PC-9 (cell line): ENCODE measurements around the gene MAN1C1. TPM values are rescaled to one million over a fixed set of nuclear protein-coding genes. Genes with fewer than 3 reads are reported as not detected.

Source experiments
- BruUV-seq: library from RNA; stranded (reverse); fragments of 400-500 nt; replicated peaks from 2 replicates; lab custom pipeline; 2021; lab: Mats Ljungman, UMichigan
- CTCF ChIA-PET: fragments of 300-600 bp; sonication (Branson Sonifier 250); formaldehyde crosslinking; loops from one replicate; lab custom pipeline; 2022; ENCODE audit warnings: antibody characterized with exemption; lab: Charles Lee
- POLR2A ChIA-PET: fragments of 300-600 bp; sonication (Branson Sonifier 250); formaldehyde crosslinking; loops from one replicate; lab custom pipeline; 2022; ENCODE audit warnings: antibody characterized with exemption; ENCODE audit not compliant: unreplicated experiment; lab: Charles Lee
- DNase-seq, 2 experiments: peaks; one replicate each; pipeline versions ENCODE4 v3.0.0 to v3.0.0-alpha.2; 2015 to 2022; ENCODE audit warnings: mixed read lengths in 1 of 2
- H2AFZ ChIP-seq: fragments of 200-600 bp; sonication (generic); 2 replicates; pipeline ENCODE4 v1.8.1; 2017; ENCODE audit warnings: antibody characterized with exemption
- H3F3A ChIP-seq: fragments of 200-600 bp; sonication (generic); 2 replicates; pipeline ENCODE4 v1.8.1; 2017; ENCODE audit warnings: antibody characterized with exemption, mild to moderate bottlenecking, low read depth; ENCODE audit not compliant: insufficient read depth
- H3K27ac ChIP-seq: fragments of 200-600 bp; sonication (generic); 2 replicates; pipeline ENCODE4 v1.6.1; 2016; ENCODE audit warnings: mixed run types
- H3K27me3 ChIP-seq: fragments of 200-600 bp; sonication (generic); 2 replicates; pipeline ENCODE4 v1.6.1; 2016; ENCODE audit warnings: low read depth, mixed run types; ENCODE audit not compliant: insufficient read depth
- H3K36me3 ChIP-seq: fragments of 200-600 bp; sonication (generic); 2 replicates; pipeline ENCODE4 v1.6.1; 2016; ENCODE audit warnings: low read depth, mixed run types
- H3K4me1 ChIP-seq: fragments of 200-600 bp; sonication (generic); replicated peaks from 2 replicates; pipeline ENCODE4 v1.6.1; 2016; ENCODE audit warnings: mixed run types; ENCODE audit not compliant: insufficient read depth
- H3K4me2 ChIP-seq: fragments of 200-600 bp; sonication (generic); 2 replicates; pipeline ENCODE4 v1.6.1; 2017; ENCODE audit warnings: mixed run types
- H3K4me3 ChIP-seq: fragments of 200-600 bp; sonication (generic); 2 replicates; pipeline ENCODE4 v1.6.1; 2016; ENCODE audit warnings: mixed run types
- H3K79me2 ChIP-seq: fragments of 200-600 bp; sonication (generic); 2 replicates; pipeline ENCODE4 v1.6.1; 2017; ENCODE audit warnings: low read depth, mixed run types
- H3K9me2 ChIP-seq: fragments of 200-600 bp; sonication (generic); 2 replicates; pipeline ENCODE4 v1.8.1; 2017; ENCODE audit warnings: mild to moderate bottlenecking; ENCODE audit not compliant: insufficient read depth
- H3K9me3 ChIP-seq: fragments of 200-600 bp; sonication (generic); 2 replicates; pipeline ENCODE4 v1.8.1; 2016; ENCODE audit warnings: low read depth; ENCODE audit not compliant: insufficient read depth
- H4K20me1 ChIP-seq: fragments of 200-600 bp; sonication (generic); 2 replicates; pipeline ENCODE4 v1.8.1; 2017; ENCODE audit not compliant: insufficient read depth
- EZH2 ChIP-seq: fragments of 200-600 bp; sonication (generic); IDR thresholded peaks from 2 replicates; pipeline ENCODE4 v1.8.0; 2017; ENCODE audit warnings: antibody characterized with exemption, low read depth
- intact Hi-C: fragments of 100-400 bp; cut with micrococcal nuclease; formaldehyde crosslinking; loops from one replicate; pipeline ENCODE4 v1.10.0; 2022; ENCODE audit not compliant: unreplicated experiment
- total RNA-seq: library from RNA; stranded (reverse); gene quantifications from 2 replicates; pipeline ENCODE4 v1.2.3, GENCODE V29; 2021
- TF ChIP-seq, protein P1 (sequence below): fragments of 200-600 bp; sonication (generic); conservative IDR thresholded peaks from 2 replicates; pipeline ENCODE4 v1.6.1; 2017; ENCODE audit warnings: mixed run types, antibody characterized with exemption, mild to moderate bottlenecking, moderate library complexity

MAN1C1 gene
- total RNA-seq, 1 experiment from 2014 or later, result 0.41 TPM

DNA sequence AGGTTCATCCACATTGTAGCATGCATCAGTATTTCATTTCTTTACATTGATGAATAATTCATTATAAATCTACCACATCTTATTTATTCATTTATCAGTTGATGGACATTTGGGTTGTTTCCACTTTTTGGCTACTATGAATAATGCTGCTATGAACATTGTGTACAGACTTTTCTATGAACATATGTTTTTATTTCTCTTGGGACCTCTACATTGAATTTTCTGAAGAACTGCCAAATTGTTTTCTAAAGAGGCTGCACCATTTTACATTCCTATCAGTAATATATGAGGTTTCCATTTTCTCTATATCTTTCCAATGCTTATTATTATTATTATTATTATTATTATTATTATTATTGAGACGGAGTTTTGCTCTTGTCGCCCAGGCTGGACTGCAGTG is 102.1 kb downstream of the MAN1C1 start:
- H3K4me3 ChIP-seq, result no peak overlapping the region
- H3K4me1 ChIP-seq, result no peaks in the 10 kb centered on the region
- no peaks in the 10 kb centered on the region for H3K79me2 ChIP-seq
- H4K20me1 ChIP-seq, result no peaks in the 10 kb centered on the region
- no peaks in the 10 kb centered on the region for H3F3A ChIP-seq
- ChIA-PET CTCF (no interaction called here), POLR2A (no interaction called here)
- H3K27me3 ChIP-seq, result no peaks in the 10 kb centered on the region
- H3K9me3 ChIP-seq, result no peaks in the 10 kb centered on the region
- TF ChIP-seq, protein P1, sequence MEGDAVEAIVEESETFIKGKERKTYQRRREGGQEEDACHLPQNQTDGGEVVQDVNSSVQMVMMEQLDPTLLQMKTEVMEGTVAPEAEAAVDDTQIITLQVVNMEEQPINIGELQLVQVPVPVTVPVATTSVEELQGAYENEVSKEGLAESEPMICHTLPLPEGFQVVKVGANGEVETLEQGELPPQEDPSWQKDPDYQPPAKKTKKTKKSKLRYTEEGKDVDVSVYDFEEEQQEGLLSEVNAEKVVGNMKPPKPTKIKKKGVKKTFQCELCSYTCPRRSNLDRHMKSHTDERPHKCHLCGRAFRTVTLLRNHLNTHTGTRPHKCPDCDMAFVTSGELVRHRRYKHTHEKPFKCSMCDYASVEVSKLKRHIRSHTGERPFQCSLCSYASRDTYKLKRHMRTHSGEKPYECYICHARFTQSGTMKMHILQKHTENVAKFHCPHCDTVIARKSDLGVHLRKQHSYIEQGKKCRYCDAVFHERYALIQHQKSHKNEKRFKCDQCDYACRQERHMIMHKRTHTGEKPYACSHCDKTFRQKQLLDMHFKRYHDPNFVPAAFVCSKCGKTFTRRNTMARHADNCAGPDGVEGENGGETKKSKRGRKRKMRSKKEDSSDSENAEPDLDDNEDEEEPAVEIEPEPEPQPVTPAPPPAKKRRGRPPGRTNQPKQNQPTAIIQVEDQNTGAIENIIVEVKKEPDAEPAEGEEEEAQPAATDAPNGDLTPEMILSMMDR, result no peak
- no peak for TF ChIP-seq EZH2
- no TSS peak for BruUV-seq
- no peak for DNase-seq
- no peaks in the 10 kb centered on the region for H3K36me3 ChIP-seq
- intact Hi-C loops, result no loop called here
- no peak overlapping the region for H3K27ac ChIP-seq
- H3K4me2 ChIP-seq, result no peak overlapping the region
- no peak overlapping the region for H2AFZ ChIP-seq
- no peaks in the 10 kb centered on the region for H3K9me2 ChIP-seq

DNA sequence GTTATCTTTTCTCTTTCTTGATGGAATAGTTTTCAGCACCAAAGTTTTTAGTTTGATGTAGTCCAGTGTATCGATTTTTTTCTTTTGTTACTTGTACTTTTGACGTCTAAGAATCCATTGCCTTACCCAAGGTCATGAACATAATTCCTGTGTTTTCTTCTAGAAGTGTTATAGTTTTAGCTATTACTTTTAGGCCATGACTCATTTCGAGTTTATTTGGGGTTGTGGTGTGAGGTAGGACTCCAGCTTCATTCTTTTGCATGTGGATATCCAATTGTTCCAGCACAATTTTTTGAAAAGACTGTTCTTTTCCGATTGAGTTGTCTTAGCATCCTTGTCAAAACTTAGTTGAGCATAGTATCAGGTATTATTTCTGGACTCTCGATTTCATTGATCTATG is 104.0 kb downstream of the MAN1C1 start:
- H3K27me3 ChIP-seq, result no peaks in the 10 kb centered on the region
- no peak overlapping the region for H3K4me2 ChIP-seq
- no peak overlapping the region for H3K27ac ChIP-seq
- H4K20me1 ChIP-seq, result no peaks in the 10 kb centered on the region
- DNase-seq, result no peak
- no peaks in the 10 kb centered on the region for H3K9me2 ChIP-seq
- H3K4me3 ChIP-seq, result no peak overlapping the region
- H3K79me2 ChIP-seq, result no peaks in the 10 kb centered on the region
- intact Hi-C loops, result no loop called here
- H3F3A ChIP-seq, result no peaks in the 10 kb centered on the region
- H2AFZ ChIP-seq, result no peak overlapping the region
- H3K4me1 ChIP-seq, result no peaks in the 10 kb centered on the region
- BruUV-seq, result no TSS peak
- POLR2A ChIA-PET, result no interaction called here
- H3K9me3 ChIP-seq, result no peaks in the 10 kb centered on the region
- TF ChIP-seq EZH2, result no peak
- TF ChIP-seq, protein P1, result no peak
- CTCF ChIA-PET, result no interaction called here
- no peaks in the 10 kb centered on the region for H3K36me3 ChIP-seq

DNA sequence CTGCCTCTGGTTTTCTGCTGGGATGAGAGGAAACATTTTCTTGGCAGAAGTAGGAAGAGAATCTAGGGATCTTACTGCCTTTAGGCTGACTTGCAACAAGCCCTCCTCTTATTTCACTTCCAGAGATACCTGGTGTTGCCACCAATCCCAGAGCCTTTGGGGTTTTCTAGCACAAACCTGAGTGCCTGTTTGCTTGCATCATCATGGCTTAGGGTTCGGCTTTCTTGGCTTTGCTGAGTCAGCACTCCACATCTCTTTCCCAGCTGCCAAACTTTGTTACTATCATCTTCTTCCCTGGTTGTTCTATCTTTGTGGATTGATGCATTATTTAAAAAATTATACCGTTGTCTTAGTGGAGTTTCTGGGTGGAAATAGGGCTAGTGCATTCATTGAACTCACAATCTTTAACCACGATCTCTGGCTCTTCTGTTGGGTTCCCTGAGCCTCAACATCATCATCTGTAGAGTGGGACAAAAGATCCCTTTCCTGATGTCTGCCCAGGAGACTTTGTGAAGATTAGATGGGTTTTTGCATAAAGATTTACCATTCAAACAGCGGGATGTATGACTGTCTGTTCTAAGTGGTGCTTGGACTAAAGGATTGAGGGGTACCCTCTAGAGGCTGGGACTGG is 106.8 kb downstream of the MAN1C1 start:
- no peaks in the 10 kb centered on the region for H3K9me3 ChIP-seq
- no peaks in the 10 kb centered on the region for H3K9me2 ChIP-seq
- H3K4me3 ChIP-seq, result no peak overlapping the region
- BruUV-seq, result no TSS peak
- no peak overlapping the region for H3K4me2 ChIP-seq
- TF ChIP-seq EZH2, result no peak
- TF ChIP-seq, protein P1, result no peak
- H3K79me2 ChIP-seq, result no peaks in the 10 kb centered on the region
- no peaks in the 10 kb centered on the region for H4K20me1 ChIP-seq
- ChIA-PET CTCF (no interaction called here), POLR2A (no interaction called here)
- intact Hi-C loops, result no loop called here
- H3K36me3 ChIP-seq, result no peaks in the 10 kb centered on the region
- no peaks in the 10 kb centered on the region for H3K4me1 ChIP-seq
- H3K27ac ChIP-seq, result no peak overlapping the region
- DNase-seq, result no peak
- H3K27me3 ChIP-seq, result no peaks in the 10 kb centered on the region
- H3F3A ChIP-seq, result no peaks in the 10 kb centered on the region
- H2AFZ ChIP-seq, result no peak overlapping the region
